Right lobe of liver (tissue), 6 donors: ENCODE data around the gene KLK8. TPM values are rescaled to one million over a fixed set of nuclear protein-coding genes. Genes with fewer than 3 reads are reported as not detected.

Experiments
- ATAC-seq, 4 donors: fragments of 200-7000 bp; cut with Tn5 transposase; one replicate each; pipeline ENCODE4 v1.9.1; 2020; ENCODE audit warnings: mild to moderate bottlenecking in 4 of 4, moderate library complexity in 4 of 4
- DNase-seq, 3 donors: peaks; one replicate each; pipeline ENCODE4 v3.0.0-alpha.2; 2020
- H3K27ac ChIP-seq, 3 donors: fragments of 200-600 bp; one replicate each; pipeline ENCODE4 v1.8.0; 2022
- H3K27me3 ChIP-seq, 2 donors: fragments of 200-600 bp; one replicate each; pipeline ENCODE4 v1.8.0; 2022
- H3K36me3 ChIP-seq, 4 donors: fragments of 200-600 bp; sonication (generic) in 1 of 4; one replicate each; pipeline versions ENCODE4 v1.5.1 to v1.8.0; 2017 to 2022; ENCODE audit warnings: control low read depth in 1 of 4
- H3K4me1 ChIP-seq, 4 donors: fragments of 200-600 bp; sonication (generic) in 1 of 4; one replicate each; pipeline versions ENCODE4 v1.5.1 to v1.8.0; 2017 to 2022; ENCODE audit warnings: control low read depth in 1 of 4
- H3K4me3 ChIP-seq, 3 donors: fragments of 200-600 bp; one replicate each; pipeline ENCODE4 v1.8.0; 2022
- H3K9me3 ChIP-seq, 4 donors: fragments of 200-600 bp; sonication (generic) in 1 of 4; one replicate each; pipeline versions ENCODE4 v1.5.1 to v1.8.0; 2017 to 2022; ENCODE audit warnings: control low read depth in 1 of 4
- CTCF ChIP-seq, 4 donors: fragments of 200-600 bp in 3 of 4; fragments of 450-650 bp in 1 of 4; IDR thresholded peaks; one replicate each; pipeline versions ENCODE4 v1.5.1 to v1.8.0; 2016 to 2022; ENCODE audit warnings: antibody characterized with exemption in 4 of 4, mild to moderate bottlenecking in 2 of 4
- POLR2A ChIP-seq: fragments of 450-650 bp; IDR thresholded peaks from one replicate; pipeline ENCODE4 v1.6.1; 2017; ENCODE audit warnings: antibody characterized with exemption, mild to moderate bottlenecking
- whole genome bisulfite sequencing: methylation state at CpG from one replicate; pipeline ENCODE4 v1.1.6; 2018; ENCODE audit warnings: low coverage, low lambda C conversion rate; ENCODE audit not compliant: insufficient coverage; ENCODE audit errors: missing lambda C conversion rate; 5-methylcytosine and 5-hydroxymethylcytosine counted together
- intact Hi-C, 2 donors: fragments of 100-400 bp; cut with DNase I; formaldehyde crosslinking; loops; one replicate each; pipeline versions ENCODE4 v1.11.2 to v1.14.1; 2022
- total RNA-seq, 6 experiments: library from RNA; depleted of rRNA in 2 of 6; stranded (reverse); fragments of >200 nt in 2 of 6; fragmentation: NEBNext Ultra II Directional in 3 of 6; extraction: Animal tissue kit (Norgen Biotek cat#: 25700) in 3 of 6; gene quantifications; one replicate each; pipeline versions ENCODE4 v1.1.0 to v1.2.4, GENCODE V29; 2016 to 2023
- donor health status: DM: no; HTN: yes; CAD: no.
- donor health status: DM: no; HTN: no; CAD: no.
- donor health status: DM: no; HTN: no; CAD: no.
- donor health status: DM: no; HTN: yes; CAD: no.
- donor health status: DM: no; HTN: yes; CAD: no.

KLK8 gene
- total RNA-seq, 6 experiments from 2014 or later, result not detected

- intact Hi-C loops, result no loop called here
- no peaks in the 10 kb centered on the region for H3K4me1 ChIP-seq
Observed at GRCh38 chr19:50947123-50947522, 54.3 kb downstream of the KLK8 start.

More at GRCh38 chr19:50947123-50947522, 54.3 kb downstream of the KLK8 start:
- H3K27ac ChIP-seq, result no peak overlapping the region
- no peak overlapping the region for H3K4me3 ChIP-seq
- no peaks in the 10 kb centered on the region for H3K36me3 ChIP-seq
- H3K27me3 ChIP-seq, result no peaks in the 10 kb centered on the region
- H3K9me3 ChIP-seq, result no peaks in the 10 kb centered on the region
- TF ChIP-seq POLR2A (no peak), CTCF (IDR thresholded peaks at IDR 0.05) (no peak)
- WGBS, result 41% methylated on average over 4 of the region's 4 CpGs
- no peak for ATAC-seq
- no peak for DNase-seq

Other genes with a start within 250 kb of the KLK8 start
- not detected for gene GPR32, start 231.1 kb downstream of the KLK8 start, total RNA-seq
- under 1 TPM in 1 of 6 experiments, not detected in 5; 0.37 TPM for gene ACP4, start 211.2 kb downstream of the KLK8 start, total RNA-seq
- gene KLK1, start 177.8 kb downstream of the KLK8 start, total RNA-seq, result not detected
- gene KLK15, start 168.0 kb downstream of the KLK8 start, total RNA-seq, result not detected
- not detected for gene KLK3, start 146.7 kb downstream of the KLK8 start, total RNA-seq
- gene KLK2, start 128.2 kb downstream of the KLK8 start, total RNA-seq, result not detected
- not detected for gene KLK4, start 90.2 kb downstream of the KLK8 start, total RNA-seq
- gene KLK5, start 48.6 kb downstream of the KLK8 start, total RNA-seq, result not detected
- gene KLK6, start 32.0 kb downstream of the KLK8 start, total RNA-seq, result not detected
- not detected for gene KLK7, start 17.7 kb downstream of the KLK8 start, total RNA-seq
- under 1 TPM in 2 of 6 experiments, not detected in 4; 0.13 to 0.43 TPM for gene KLK10, start 18.1 kb upstream of the KLK8 start, total RNA-seq
- gene KLK11, start 25.0 kb upstream of the KLK8 start, total RNA-seq, result not detected
- not detected for gene KLK12, start 33.4 kb upstream of the KLK8 start, total RNA-seq
- not detected for gene KLK13, start 63.5 kb upstream of the KLK8 start, total RNA-seq
- gene KLK14, start 81.3 kb upstream of the KLK8 start, total RNA-seq, result under 1 TPM in 2 of 6 experiments, not detected in 4; 0.17 to 0.18 TPM
- 1 to 10 TPM; 3.3 to 6.4 (median 3.9) TPM for gene CTU1, start 106.8 kb upstream of the KLK8 start, total RNA-seq
- gene SIGLEC9, start 123.3 kb upstream of the KLK8 start, total RNA-seq, result 1 to 10 TPM; 3.8 to 7.9 (median 4.1) TPM
- gene SIGLEC7, start 140.7 kb upstream of the KLK8 start, total RNA-seq, result 1 to 10 TPM; 2.4 to 7.3 (median 3.9) TPM
- gene CD33, start 223.5 kb upstream of the KLK8 start, total RNA-seq, result 1 to 10 TPM; 1.7 to 5.8 (median 3.8) TPM
- not detected for gene SIGLECL1, start 249.5 kb upstream of the KLK8 start, total RNA-seq